ENCODE data around the gene ZNF343. TPM values are rescaled to one million over a fixed set of nuclear protein-coding genes. Genes with fewer than 3 reads are reported as not detected.
A peak's percentile ranks its signal among the peaks of the same experiment; 100 is the strongest.

The ZNF343 gene
- total and polyA plus RNA-seq, 10 of the 15 experiments (the other 5 are each of a cell fraction or from before 2014, with no cell fraction given), result 1.3 to 11.1 (median 9.0) TPM

DNA sequence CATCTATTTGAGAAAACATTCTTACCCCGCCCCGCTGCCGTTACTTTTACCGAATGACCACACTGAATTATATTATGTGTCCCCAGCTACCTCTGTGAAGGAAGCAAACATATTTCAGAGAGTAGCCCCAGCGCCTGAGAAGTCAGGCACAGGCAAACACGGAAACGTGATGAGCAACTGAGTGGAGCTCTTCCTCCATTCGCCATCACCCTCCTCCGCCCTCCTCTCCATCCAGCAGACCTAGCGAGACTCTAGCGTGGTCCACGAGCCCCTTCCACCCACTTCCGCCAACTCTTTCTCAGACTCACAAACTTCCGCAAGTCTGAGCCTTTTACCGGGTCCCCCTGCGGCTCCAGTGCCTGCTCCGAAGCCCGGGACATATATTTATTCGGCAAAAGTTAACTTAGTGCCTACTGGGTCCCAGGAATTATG lies 38.7 kb downstream of the ZNF343 start:
- Histone ChIP-seq H3K27ac (ENCODE audit: control insufficient read depth, insufficient read depth) (peak overlapping the region; percentile 94), H3K9ac (ENCODE audit: control insufficient read depth, insufficient read depth, low read length) (peak overlapping the region; percentile 99), H3K79me2 (ENCODE audit: control insufficient read depth, insufficient read depth, low read length) (peaks cover 52% of the 10 kb centered on the region), H3K4me3 (peak overlapping the region; percentile 91), H3K4me1 (ENCODE audit: control insufficient read depth, insufficient read depth, low read length) (no peaks in the 10 kb centered on the region), H3K9me3 (replicated peaks; ENCODE audit: control insufficient read depth, insufficient read depth, low read length) (no peaks in the 10 kb centered on the region), H3K27me3 (replicated peaks in 1 of 2; ENCODE audit: control insufficient read depth in 2 of 2, insufficient read depth in 2 of 2, low read length in 1 of 2) (no peaks in the 10 kb centered on the region), H3K4me2 (ENCODE audit: control insufficient read depth, insufficient read depth) (peak overlapping the region; percentile 82), H4K20me1 (ENCODE audit: control insufficient read depth, insufficient read depth) (peaks cover 15% of the 10 kb centered on the region; the same call in 1 of the 2 replicates), H2AFZ (ENCODE audit: control insufficient read depth, low read depth, low read length) (peak overlapping the region; percentile 18; the same call in 1 of the 2 replicates), H3K36me3 (ENCODE audit: control insufficient read depth in 2 of 2, insufficient read depth in 2 of 2, low read length in 1 of 2) (peaks cover 5 to 34% of the 10 kb centered on the region in 2 experiments)
- ATAC-seq (peak; percentile 78), DNase-seq (ENCODE audit: low read depth, low spot score) (peak; percentile 12), FAIRE-seq (peak; percentile 52)
- WGBS (ENCODE audit: insufficient coverage, insufficient replicate concordance, low lambda C conversion rate, missing lambda C conversion rate), result 1% methylated on average over 19 of the region's 19 CpGs
- in situ Hi-C loops (cut with MboI) (no loop called here), intact Hi-C loops (cut with micrococcal nuclease; ENCODE audit: unreplicated experiment) (loop anchor here (5.0 kb wide), 2 partner anchors 37 to 182 kb away; partner anchors contain the start of genes NOP56 and ZNF343)
- RAD21 ChIA-PET (ENCODE audit: unreplicated experiment), result interaction anchor here (1.0 kb wide), 2 partner anchors 262 to 367 kb away, joined by 4 read pairs; no protein-coding TSS in a partner anchor
- CTCF ChIA-PET, result interaction anchor here (1.0 to 7.2 kb wide), 6 partner anchors 15 to 262 kb away, joined by 3 to 49 read pairs (median 6); partner anchors contain the start of gene ZNF343
- SMC1A ChIA-PET (ENCODE audit: uncharacterized antibody, unreplicated experiment), result interaction anchor here (0.7 to 2.9 kb wide), 4 partner anchors 18 to 183 kb away, joined by 3 to 10 read pairs (median 6); partner anchors contain the start of genes NOP56 and ZNF343
- BruUV-seq (replicated peaks), result no TSS peak
- POLR2A ChIA-PET, result interaction anchor here (0.7 to 3.0 kb wide), 8 partner anchors 10 to 262 kb away, joined by 4 to 26 read pairs (median 6); partner anchors contain the start of genes NOP56 and ZNF343
- TF ChIP-seq TARDBP (IDR thresholded peaks at IDR 0.05; ENCODE audit: borderline replicate concordance) (no peak), E4F1 (IDR thresholded peaks at IDR 0.05; ENCODE audit: borderline replicate concordance, partially characterized antibody) (no peak), USF1 (IDR thresholded peaks at IDR 0.05; ENCODE audit: borderline replicate concordance, extremely low read length, insufficient read depth, low read depth, low read length) (no peak), BHLHE40 (IDR thresholded peaks at IDR 0.05; ENCODE audit: borderline replicate concordance in 1 of 2, low read depth in 2 of 2, low read length in 1 of 2) (peak; percentile 47 to 55; a peak in 3 of 4 replicates), RAD51 (IDR thresholded peaks at IDR 0.05) (no peak), ZNF622 (IDR thresholded peaks at IDR 0.05) (no peak), PAX8 (IDR thresholded peaks at IDR 0.05) (no peak), SPI1 (IDR thresholded peaks at IDR 0.05; ENCODE audit: borderline replicate concordance, insufficient read depth, low read depth, low read length) (0 out of 2 replicates have a peak, but pooled peaks have one; percentile 15), IRF3 (IDR thresholded peaks at IDR 0.05) (no peak), NR2C2 (IDR thresholded peaks at IDR 0.05; ENCODE audit: borderline replicate concordance, control insufficient read depth, insufficient read length, low read depth) (no peak), RBBP5 (conservative IDR thresholded peaks at IDR 0.05) (no peak), SMAD1 (IDR thresholded peaks at IDR 0.05; ENCODE audit: low read depth, partially characterized antibody) (no peak), PML (IDR thresholded peaks at IDR 0.05; ENCODE audit: low read length) (no peak), POLR2AphosphoS5 (IDR thresholded peaks at IDR 0.05; ENCODE audit: low read length) (0 out of 2 replicates have a peak, but pooled peaks have one; percentile 4), TCF3 (IDR thresholded peaks at IDR 0.05; ENCODE audit: borderline replicate concordance, insufficient read depth, low read depth, low read length) (no peak)
- TF ChIP-seq, protein P1, sequence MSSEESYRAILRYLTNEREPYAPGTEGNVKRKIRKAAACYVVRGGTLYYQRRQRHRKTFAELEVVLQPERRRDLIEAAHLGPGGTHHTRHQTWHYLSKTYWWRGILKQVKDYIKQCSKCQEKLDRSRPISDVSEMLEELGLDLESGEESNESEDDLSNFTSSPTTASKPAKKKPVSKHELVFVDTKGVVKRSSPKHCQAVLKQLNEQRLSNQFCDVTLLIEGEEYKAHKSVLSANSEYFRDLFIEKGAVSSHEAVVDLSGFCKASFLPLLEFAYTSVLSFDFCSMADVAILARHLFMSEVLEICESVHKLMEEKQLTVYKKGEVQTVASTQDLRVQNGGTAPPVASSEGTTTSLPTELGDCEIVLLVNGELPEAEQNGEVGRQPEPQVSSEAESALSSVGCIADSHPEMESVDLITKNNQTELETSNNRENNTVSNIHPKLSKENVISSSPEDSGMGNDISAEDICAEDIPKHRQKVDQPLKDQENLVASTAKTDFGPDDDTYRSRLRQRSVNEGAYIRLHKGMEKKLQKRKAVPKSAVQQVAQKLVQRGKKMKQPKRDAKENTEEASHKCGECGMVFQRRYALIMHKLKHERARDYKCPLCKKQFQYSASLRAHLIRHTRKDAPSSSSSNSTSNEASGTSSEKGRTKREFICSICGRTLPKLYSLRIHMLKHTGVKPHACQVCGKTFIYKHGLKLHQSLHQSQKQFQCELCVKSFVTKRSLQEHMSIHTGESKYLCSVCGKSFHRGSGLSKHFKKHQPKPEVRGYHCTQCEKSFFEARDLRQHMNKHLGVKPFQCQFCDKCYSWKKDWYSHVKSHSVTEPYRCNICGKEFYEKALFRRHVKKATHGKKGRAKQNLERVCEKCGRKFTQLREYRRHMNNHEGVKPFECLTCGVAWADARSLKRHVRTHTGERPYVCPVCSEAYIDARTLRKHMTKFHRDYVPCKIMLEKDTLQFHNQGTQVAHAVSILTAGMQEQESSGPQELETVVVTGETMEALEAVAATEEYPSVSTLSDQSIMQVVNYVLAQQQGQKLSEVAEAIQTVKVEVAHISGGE (CRISPR knock-in tag; IDR thresholded peaks at IDR 0.05), result no peak
